Measurements from ENCODE around the gene XPR1.

DNA sequence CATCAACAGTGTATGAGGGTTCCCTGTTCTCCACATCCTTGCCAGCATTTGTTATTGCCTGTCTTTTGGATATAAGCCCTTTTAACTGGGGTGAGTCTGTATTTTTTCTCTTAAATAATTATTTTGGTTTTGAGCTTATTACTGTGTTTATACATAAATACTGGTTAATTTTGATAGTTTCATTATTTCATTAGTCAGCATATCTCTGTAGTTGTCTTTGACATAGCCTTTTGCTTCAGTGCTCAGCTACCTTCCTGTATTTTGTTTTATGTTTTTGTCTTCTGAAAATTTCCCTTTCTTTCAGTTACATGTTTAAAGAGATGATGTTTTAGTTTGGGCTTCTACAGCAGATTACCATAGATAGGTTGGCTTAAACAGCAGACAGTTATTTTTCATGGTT lies 138.1 kb downstream of the XPR1 start:
- TF ChIP-seq, protein P1, sequence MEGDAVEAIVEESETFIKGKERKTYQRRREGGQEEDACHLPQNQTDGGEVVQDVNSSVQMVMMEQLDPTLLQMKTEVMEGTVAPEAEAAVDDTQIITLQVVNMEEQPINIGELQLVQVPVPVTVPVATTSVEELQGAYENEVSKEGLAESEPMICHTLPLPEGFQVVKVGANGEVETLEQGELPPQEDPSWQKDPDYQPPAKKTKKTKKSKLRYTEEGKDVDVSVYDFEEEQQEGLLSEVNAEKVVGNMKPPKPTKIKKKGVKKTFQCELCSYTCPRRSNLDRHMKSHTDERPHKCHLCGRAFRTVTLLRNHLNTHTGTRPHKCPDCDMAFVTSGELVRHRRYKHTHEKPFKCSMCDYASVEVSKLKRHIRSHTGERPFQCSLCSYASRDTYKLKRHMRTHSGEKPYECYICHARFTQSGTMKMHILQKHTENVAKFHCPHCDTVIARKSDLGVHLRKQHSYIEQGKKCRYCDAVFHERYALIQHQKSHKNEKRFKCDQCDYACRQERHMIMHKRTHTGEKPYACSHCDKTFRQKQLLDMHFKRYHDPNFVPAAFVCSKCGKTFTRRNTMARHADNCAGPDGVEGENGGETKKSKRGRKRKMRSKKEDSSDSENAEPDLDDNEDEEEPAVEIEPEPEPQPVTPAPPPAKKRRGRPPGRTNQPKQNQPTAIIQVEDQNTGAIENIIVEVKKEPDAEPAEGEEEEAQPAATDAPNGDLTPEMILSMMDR (IDR thresholded peaks at IDR 0.05): no peak
- TF ChIP-seq POLR2AphosphoS5 (IDR thresholded peaks at IDR 0.05): no peak
